Fibroblast of peridontal ligament (primary cell): Measurements from ENCODE around the gene CDKL5.

Experiments
- DNase-seq: peaks from one replicate; pipeline ENCODE4 v3.0.0-alpha.2; 2010; ENCODE audit errors: extremely low read depth

Gene CDKL5

DNA sequence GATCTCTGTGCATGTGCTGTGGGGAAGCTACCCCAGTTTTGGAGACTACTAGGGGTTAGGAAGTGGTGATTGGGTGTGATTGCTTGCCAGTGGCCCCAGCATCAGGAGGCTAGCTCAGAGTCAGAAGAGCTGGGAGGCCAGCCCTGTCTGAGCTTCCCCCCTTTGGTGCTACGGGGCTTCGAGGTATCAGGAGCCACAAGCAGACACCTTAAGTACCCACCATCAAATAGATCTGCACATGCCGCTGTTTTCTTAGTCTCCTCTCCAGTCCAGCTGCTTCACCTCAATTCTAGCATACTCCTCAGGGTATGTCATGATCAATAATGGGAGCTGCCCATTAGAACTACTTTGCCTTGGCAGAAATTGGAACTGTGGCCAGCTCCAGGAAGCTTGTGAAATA is 271.2 kb downstream of the CDKL5 start:
- no peak for DNase-seq

DNA sequence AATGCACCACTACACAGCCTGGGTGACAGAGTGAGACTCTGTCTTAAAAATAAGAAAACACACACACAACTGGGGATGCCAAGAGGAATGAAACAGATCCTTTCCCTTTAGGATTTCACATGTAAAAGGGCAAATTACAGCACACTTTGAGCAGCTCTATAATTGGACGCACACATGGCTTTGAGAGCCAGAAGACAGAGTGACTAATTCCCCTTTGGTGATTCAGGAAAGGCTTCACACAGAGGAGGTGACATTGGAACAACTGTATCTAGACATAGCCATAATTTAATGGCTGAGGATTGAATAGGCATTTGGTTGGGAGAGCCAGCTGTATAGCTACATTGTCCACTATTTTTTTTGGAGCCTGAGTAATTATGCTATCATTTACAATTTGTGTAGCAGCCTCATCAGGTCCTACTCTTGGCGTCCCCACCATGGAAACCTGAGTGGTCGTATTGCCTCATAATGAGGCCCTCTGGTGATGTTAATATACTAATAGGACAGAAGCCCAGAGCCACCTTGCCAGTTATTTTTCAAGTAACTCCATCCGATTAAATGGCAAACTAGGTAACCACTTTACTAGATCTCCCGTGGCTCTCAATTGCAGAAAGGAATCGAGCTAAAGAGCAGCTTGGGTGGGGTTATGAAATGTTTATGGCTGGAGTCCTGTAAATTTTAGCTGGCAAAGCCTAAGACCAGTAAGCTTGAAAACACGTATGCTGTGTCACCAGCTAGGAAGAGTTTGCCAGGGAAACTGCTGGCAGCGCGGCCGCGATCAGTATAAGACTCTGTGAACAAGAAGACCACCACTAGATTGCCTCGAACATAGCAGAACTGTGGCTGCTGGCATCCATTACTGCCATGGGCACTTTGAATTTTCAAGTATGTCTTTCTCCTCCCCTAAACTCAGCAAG is 273.6 kb downstream of the CDKL5 start:
- DNase-seq = no peak

DNA sequence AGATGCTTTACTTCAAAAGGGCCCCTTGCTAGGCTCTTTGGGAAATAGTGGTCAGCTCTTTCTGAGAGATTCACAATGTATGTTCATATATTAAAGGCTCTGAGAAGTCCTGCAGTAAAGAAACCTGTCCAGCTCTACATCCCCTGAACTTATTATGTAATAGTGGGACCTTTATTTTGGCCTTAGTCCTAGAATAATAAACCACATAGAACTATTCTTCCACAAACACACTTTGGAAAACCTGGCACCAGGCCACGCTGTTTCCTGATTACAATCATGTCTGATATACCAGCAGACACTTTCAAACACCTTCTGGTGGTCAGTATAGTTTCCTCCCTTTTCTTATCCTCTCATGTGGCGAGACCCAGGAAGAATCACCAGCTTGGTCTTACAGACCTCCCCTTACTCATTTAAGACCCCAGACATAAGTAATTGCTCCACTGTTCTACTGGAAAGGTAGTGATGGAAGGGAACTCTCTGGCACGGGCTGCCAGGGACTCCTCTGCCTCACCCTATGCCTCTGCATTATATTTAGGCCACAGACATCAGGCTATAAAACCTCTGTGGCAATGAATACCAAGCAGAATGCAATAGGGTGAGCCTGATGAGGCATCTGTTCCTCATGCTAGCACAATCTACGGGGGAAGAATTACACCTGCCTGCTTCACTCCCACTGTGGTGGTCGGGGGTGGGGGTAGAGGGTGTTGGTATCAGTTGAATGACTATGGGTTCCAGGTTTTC is 276.4 kb downstream of the CDKL5 start:
- DNase-seq = no peak

DNA sequence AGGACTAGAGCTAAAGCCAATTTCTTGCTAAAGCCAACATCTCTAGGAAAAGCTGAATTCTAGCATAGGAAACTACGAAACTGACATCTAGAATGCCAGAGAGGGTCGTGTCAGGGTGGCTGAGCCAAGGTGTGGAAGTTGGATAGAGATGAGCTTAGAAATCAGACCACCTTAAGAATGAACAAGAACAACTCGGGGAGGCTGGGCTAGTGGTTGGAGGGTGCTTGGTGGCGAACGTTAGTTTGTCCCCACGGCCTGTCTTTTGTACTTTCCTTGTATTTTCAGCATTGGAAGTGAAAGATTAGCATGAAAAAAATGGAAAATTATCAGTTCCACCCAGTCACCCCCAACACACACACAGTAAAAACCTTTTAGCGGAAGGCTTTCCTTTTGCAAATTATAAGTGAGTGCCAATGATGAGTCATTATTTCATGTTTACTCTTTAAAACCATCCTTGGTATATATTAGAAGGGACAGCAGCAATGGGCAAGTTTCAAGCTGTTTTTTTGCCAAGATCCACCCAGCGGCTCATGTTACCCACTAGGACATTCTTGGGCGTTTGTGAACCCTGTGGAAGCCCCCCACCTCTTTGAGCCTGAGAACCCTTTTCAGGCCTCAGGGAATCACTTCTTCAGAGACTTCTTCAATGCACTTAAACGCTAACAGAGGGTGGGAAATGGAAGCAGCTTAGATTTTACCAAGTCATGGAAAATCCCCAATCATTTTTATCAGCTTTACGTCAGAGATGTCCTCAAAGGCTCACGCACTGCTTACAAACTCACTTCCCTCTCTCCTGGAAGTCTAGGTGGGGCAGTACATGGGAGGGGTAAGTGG is 277.2 kb downstream of the CDKL5 start:
- DNase-seq = peak; percentile 72
